GM12878 (cell line): ENCODE measurements around the gene PDCD2. TPM values are rescaled to one million over a fixed set of nuclear protein-coding genes. Genes with fewer than 3 reads are reported as not detected.

Experiments used
- ATAC-seq: fragments of 200-7000 bp; cut with Tn5 transposase; 3 replicates; pipeline ENCODE4 v1.9.1; 2020; ENCODE audit warnings: mild to moderate bottlenecking, moderate library complexity
- BruUV-seq: library from RNA; stranded (reverse); fragments of 400-500 nt; replicated peaks from 2 replicates; lab custom pipeline; 2021; lab: Mats Ljungman, UMichigan
- CTCF ChIA-PET: fragments of 300-600 bp; sonication (Branson Sonifier 250); formaldehyde crosslinking; extraction: SDS; loops from one replicate; lab custom pipeline; 2021; ENCODE audit warnings: inconsistent platforms; lab: Yijun Ruan, JAX
- POLR2A ChIA-PET: fragments of 350-600 bp; formaldehyde crosslinking; extraction: SDS; loops from one replicate; lab custom pipeline; 2021; ENCODE audit warnings: inconsistent platforms; lab: Charles Lee
- RAD21 ChIA-PET: fragments of 300-600 bp; sonication (Branson Sonifier 250); formaldehyde crosslinking; loops from one replicate; lab custom pipeline; 2023; ENCODE audit warnings: antibody characterized with exemption; ENCODE audit not compliant: unreplicated experiment; lab: Charles Lee
- SMC1A ChIA-PET: fragments of 300-600 bp; sonication (Branson Sonifier 250); formaldehyde crosslinking; loops from one replicate; lab custom pipeline; 2023; ENCODE audit not compliant: unreplicated experiment, uncharacterized antibody; lab: Charles Lee
- DNase-seq: peaks from one replicate; pipeline ENCODE4 v3.0.0-alpha.2; 2011; ENCODE audit warnings: low read depth, low spot score
- FAIRE-seq: peaks from 3 replicates; lab custom pipeline; 2011; peaks lifted over from hg19 to GRCh38; lab: Jason Lieb, UNC
- H2AFZ ChIP-seq: 2 replicates; pipeline ENCODE4 v1.6.0; 2011; ENCODE audit warnings: low read depth, low read length, control low read depth; ENCODE audit not compliant: control insufficient read depth
- H3K27ac ChIP-seq: 2 replicates; pipeline ENCODE4 v1.5.1; 2011; ENCODE audit warnings: control low read depth; ENCODE audit not compliant: control insufficient read depth, insufficient read depth
- H3K27me3 ChIP-seq, 2 experiments: replicated peaks in 1 of 2; 2 replicates each; pipeline versions ENCODE4 v1.6.0 to v1.6.1; 2011; ENCODE audit warnings: low read length in 1 of 2; ENCODE audit not compliant: control insufficient read depth in 2 of 2, insufficient read depth in 2 of 2
- H3K36me3 ChIP-seq, 2 experiments: 2 replicates each; pipeline ENCODE4 v1.5.1; 2011; ENCODE audit warnings: low read length in 1 of 2; ENCODE audit not compliant: control insufficient read depth in 2 of 2, insufficient read depth in 2 of 2
- H3K4me1 ChIP-seq: 2 replicates; pipeline ENCODE4 v1.6.1; 2011; ENCODE audit warnings: mild to moderate bottlenecking, low read length, moderate library complexity, mixed read lengths; ENCODE audit not compliant: control insufficient read depth, insufficient read depth
- H3K4me2 ChIP-seq: 2 replicates; pipeline ENCODE4 v1.6.0; 2011; ENCODE audit warnings: control low read depth; ENCODE audit not compliant: control insufficient read depth, insufficient read depth
- H3K4me3 ChIP-seq: fragments of 200-600 bp; sonication (generic); 2 replicates; pipeline ENCODE4 v1.5.1; 2016
- H3K79me2 ChIP-seq: 2 replicates; pipeline ENCODE4 v1.6.0; 2011; ENCODE audit warnings: low read length; ENCODE audit not compliant: control insufficient read depth, insufficient read depth
- H3K9ac ChIP-seq: 2 replicates; pipeline ENCODE4 v1.8.0; 2011; ENCODE audit warnings: low read length, control low read depth, mixed read lengths; ENCODE audit not compliant: control insufficient read depth, insufficient read depth
- H3K9me3 ChIP-seq: replicated peaks from 3 replicates; pipeline ENCODE4 v1.5.1; 2011; ENCODE audit warnings: mild to moderate bottlenecking, low read length; ENCODE audit not compliant: control insufficient read depth, insufficient read depth
- H4K20me1 ChIP-seq: 2 replicates; pipeline ENCODE4 v1.6.0; 2011; ENCODE audit not compliant: control insufficient read depth, insufficient read depth
- CHD1 ChIP-seq: IDR thresholded peaks from 2 replicates; pipeline ENCODE4 v1.6.1; 2012; ENCODE audit warnings: low read depth, low read length, improper control_type of control experiment
- CHD2 ChIP-seq: IDR thresholded peaks from 2 replicates; pipeline ENCODE4 v1.6.1; 2011; ENCODE audit warnings: low read depth, low read length, improper control_type of control experiment, borderline replicate concordance
- JUND ChIP-seq: IDR thresholded peaks from 2 replicates; pipeline ENCODE4 v1.6.1; 2012; ENCODE audit warnings: low read depth, mild to moderate bottlenecking, low read length, improper control_type of control experiment, moderate library complexity
- RCOR1 ChIP-seq: conservative IDR thresholded peaks from 2 replicates; pipeline ENCODE4 v1.6.1; 2012; ENCODE audit warnings: low read depth, low read length, improper control_type of control experiment
- TARDBP ChIP-seq: IDR thresholded peaks from 2 replicates; pipeline ENCODE4 v1.6.1; 2016; ENCODE audit warnings: borderline replicate concordance
- WGBS: methylation state at CpG from one replicate; pipeline ENCODE4 v1.1.6; 2016; ENCODE audit warnings: low lambda C conversion rate; ENCODE audit not compliant: insufficient replicate concordance, insufficient coverage; ENCODE audit errors: missing lambda C conversion rate; 5-methylcytosine and 5-hydroxymethylcytosine counted together
- in situ Hi-C: fragments of 300-500 bp; cut with MboI; formaldehyde crosslinking; loops from 9 replicates; pipeline ENCODE4 v1.14.3; 2018; ENCODE audit warnings: mixed read lengths
- intact Hi-C: fragments of 100-400 bp; cut with micrococcal nuclease; formaldehyde crosslinking; loops from one replicate; pipeline ENCODE4 v1.14.2; 2022; ENCODE audit not compliant: unreplicated experiment
- polyA plus RNA-seq, 11 experiments: library from polyadenylated mRNA; depleted of rRNA in 4 of 11; unstranded in 6 of 11; stranded (reverse) in 5 of 11; fragments of >200 nt; fragmentation: Nextera tagmentation in 4 of 11; fragmentation: Illumina TruSeq in 1 of 11; extraction: Ambion mirVana in 4 of 11; extraction: Trizol in 1 of 11; gene quantifications; 1 replicate in 1 of 11; 2 replicates in 10 of 11; pipeline versions ENCODE4 v1.2.1 to v1.2.3, GENCODE V29; 2011 to 2016; ENCODE audit warnings: inconsistent platforms in 2 of 11, missing spikeins in 2 of 11, low read depth in 1 of 11
- total RNA-seq, 4 experiments: library from RNA; depleted of rRNA in 3 of 4; stranded (reverse); fragments of >200 nt in 3 of 4; fragmentation: Illumina TruSeq in 1 of 4; extraction: Trizol in 1 of 4; gene quantifications; 2 replicates each; pipeline versions ENCODE4 v1.2.1 to v1.2.3, GENCODE V29; 2013 to 2021
- TF ChIP-seq, protein P1 (sequence below): fragments of 450-650 bp; IDR thresholded peaks from 2 replicates; pipeline ENCODE4 v1.6.1; 2016; ENCODE audit warnings: mild to moderate bottlenecking
- TF ChIP-seq, protein P2 (sequence below): fragments of 450-650 bp; formaldehyde crosslinking; IDR thresholded peaks from 2 replicates; pipeline ENCODE4 v1.4.0; 2020; ENCODE audit warnings: mild to moderate bottlenecking, moderate library complexity
- TF ChIP-seq, protein P3 (sequence below): fragments of 450-650 bp; IDR thresholded peaks from 2 replicates; pipeline ENCODE4 v1.6.1; 2017; ENCODE audit warnings: low read depth, mild to moderate bottlenecking, moderate library complexity

Gene PDCD2
- total and polyA plus RNA-seq, 10 of the 15 experiments (the other 5 are each of a cell fraction or from before 2014, with no cell fraction given): 27.4 to 154 (median 101) TPM

DNA sequence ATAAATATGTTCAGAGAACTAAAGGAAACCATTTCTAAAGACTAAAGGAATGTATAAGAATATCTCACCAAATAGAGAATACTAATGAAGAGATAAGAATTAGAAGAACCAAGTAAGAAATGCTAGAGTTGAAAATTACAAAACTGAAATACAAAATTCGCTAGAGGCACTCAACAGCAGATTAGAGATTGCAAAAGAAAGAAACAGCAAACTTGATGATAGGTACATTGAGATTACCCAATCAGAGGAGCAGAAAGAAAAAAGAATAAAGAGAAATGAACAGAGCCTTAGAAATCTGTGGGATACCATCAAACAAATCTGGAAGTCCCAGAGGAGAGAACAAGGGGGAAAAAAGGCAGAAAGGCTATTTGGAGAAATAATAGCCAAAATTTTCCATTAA, 6.3 kb upstream of the PDCD2 start:
- no peak overlapping the region for H3K27ac ChIP-seq
- no peaks in the 10 kb centered on the region for H3K36me3 ChIP-seq
- DNase-seq: no peak
- H3K79me2 ChIP-seq: no peaks in the 10 kb centered on the region
- H4K20me1 ChIP-seq: no peaks in the 10 kb centered on the region
- no peak overlapping the region for H3K9ac ChIP-seq
- intact Hi-C loops (no loop called here), in situ Hi-C loops (no loop called here)
- no peak for FAIRE-seq
- ATAC-seq: no peak
- H3K4me2 ChIP-seq: no peak overlapping the region
- TF ChIP-seq, protein P1, sequence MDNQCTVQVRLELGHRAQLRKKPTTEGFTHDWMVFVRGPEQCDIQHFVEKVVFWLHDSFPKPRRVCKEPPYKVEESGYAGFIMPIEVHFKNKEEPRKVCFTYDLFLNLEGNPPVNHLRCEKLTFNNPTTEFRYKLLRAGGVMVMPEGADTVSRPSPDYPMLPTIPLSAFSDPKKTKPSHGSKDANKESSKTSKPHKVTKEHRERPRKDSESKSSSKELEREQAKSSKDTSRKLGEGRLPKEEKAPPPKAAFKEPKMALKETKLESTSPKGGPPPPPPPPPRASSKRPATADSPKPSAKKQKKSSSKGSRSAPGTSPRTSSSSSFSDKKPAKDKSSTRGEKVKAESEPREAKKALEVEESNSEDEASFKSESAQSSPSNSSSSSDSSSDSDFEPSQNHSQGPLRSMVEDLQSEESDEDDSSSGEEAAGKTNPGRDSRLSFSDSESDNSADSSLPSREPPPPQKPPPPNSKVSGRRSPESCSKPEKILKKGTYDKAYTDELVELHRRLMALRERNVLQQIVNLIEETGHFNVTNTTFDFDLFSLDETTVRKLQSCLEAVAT: no peak
- no peak for TF ChIP-seq TARDBP
- 4% methylated on average over 1 of the region's 1 CpG for WGBS
- no peaks in the 10 kb centered on the region; the same call in 1 of the 3 replicates for H3K9me3 ChIP-seq
- SMC1A ChIA-PET: no interaction called here
- no TSS peak for BruUV-seq
- no peaks in the 10 kb centered on the region for H3K27me3 ChIP-seq
- CTCF ChIA-PET: no interaction called here
- RAD21 ChIA-PET: no interaction called here
- no peak overlapping the region for H2AFZ ChIP-seq
- H3K4me1 ChIP-seq: peaks cover under 1% of the 10 kb centered on the region; the same call in 1 of the 2 replicates
- POLR2A ChIA-PET: no interaction called here
- no peak overlapping the region for H3K4me3 ChIP-seq

DNA sequence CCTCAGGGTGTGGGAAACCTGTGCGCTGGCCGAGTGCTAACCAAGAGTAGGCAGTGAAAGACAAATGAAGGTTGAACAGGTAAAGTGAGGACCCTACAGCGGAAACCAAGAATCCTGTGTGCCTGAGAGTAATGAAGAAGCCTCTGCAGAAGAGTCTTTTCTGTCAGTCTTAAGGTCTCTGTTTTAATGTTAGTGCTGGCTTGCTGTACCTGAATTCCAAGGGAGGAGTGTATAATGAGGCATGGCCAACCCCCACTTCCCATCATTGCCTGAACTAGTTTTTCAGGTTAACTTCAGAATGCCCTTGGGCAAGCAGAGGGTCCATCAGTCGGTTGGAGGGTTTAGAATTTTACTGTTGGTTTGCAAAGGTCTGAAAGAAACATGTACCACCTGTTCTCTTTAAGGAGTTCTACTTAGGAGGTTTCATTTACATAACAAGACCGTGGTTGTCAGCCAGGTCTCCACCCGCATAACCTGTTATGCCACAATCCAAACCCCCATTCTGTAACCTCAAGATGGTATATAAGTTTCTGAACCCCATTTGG, 589 bp upstream of the PDCD2 start:
- RAD21 ChIA-PET: interaction anchor here (1.3 to 1.5 kb wide), 3 partner anchors 20 to 33 kb away, joined by 4 to 7 read pairs (median 4); partner anchors contain the start of gene TBP
- peak overlapping the region; percentile 80 for H3K4me2 ChIP-seq
- intact Hi-C loops: loop anchor here (1.0 kb wide), 1 partner anchor 31 kb away; the partner anchor contains the start of gene TBP
- peaks cover 6% of the 10 kb centered on the region; the same call in 1 of the 2 replicates for H3K4me1 ChIP-seq
- TSS peak; percentile 85 for BruUV-seq
- H3K79me2 ChIP-seq: peaks cover 27% of the 10 kb centered on the region
- no peaks in the 10 kb centered on the region for H3K27me3 ChIP-seq
- FAIRE-seq (no peak), ATAC-seq (peak; percentile 53), DNase-seq (no peak)
- SMC1A ChIA-PET: no interaction called here
- H3K9ac ChIP-seq: peak overlapping the region; percentile 91
- peak overlapping the region; percentile 100 for H3K4me3 ChIP-seq
- no peaks in the 10 kb centered on the region for H4K20me1 ChIP-seq
- peak overlapping the region; percentile 94 for H2AFZ ChIP-seq
- H3K36me3 ChIP-seq: peaks cover 0 to 9% of the 10 kb centered on the region in 2 experiments; a peak in 3 of 4 replicates
- CTCF ChIA-PET: interaction anchor here (1.2 to 1.7 kb wide), 2 partner anchors 19 to 31 kb away, joined by 3 to 6 read pairs; partner anchors contain the start of genes PSMB1 and TBP
- POLR2A ChIA-PET: interaction anchor here (0.6 to 0.7 kb wide), 2 partner anchors 33 to 821 kb away, joined by 3 to 4 read pairs; no protein-coding TSS in a partner anchor
- in situ Hi-C loops: no loop called here
- 2% methylated on average over 6 of the region's 6 CpGs for WGBS
- H3K9me3 ChIP-seq: no peaks in the 10 kb centered on the region; the same call in 2 of the 3 replicates
- H3K27ac ChIP-seq: peak overlapping the region; percentile 58; the same call in 1 of the 2 replicates
- TF ChIP-seq RCOR1 (no peak), CHD2 (no peak), CHD1 (no peak), JUND (no peak)
- TF ChIP-seq, protein P2, sequence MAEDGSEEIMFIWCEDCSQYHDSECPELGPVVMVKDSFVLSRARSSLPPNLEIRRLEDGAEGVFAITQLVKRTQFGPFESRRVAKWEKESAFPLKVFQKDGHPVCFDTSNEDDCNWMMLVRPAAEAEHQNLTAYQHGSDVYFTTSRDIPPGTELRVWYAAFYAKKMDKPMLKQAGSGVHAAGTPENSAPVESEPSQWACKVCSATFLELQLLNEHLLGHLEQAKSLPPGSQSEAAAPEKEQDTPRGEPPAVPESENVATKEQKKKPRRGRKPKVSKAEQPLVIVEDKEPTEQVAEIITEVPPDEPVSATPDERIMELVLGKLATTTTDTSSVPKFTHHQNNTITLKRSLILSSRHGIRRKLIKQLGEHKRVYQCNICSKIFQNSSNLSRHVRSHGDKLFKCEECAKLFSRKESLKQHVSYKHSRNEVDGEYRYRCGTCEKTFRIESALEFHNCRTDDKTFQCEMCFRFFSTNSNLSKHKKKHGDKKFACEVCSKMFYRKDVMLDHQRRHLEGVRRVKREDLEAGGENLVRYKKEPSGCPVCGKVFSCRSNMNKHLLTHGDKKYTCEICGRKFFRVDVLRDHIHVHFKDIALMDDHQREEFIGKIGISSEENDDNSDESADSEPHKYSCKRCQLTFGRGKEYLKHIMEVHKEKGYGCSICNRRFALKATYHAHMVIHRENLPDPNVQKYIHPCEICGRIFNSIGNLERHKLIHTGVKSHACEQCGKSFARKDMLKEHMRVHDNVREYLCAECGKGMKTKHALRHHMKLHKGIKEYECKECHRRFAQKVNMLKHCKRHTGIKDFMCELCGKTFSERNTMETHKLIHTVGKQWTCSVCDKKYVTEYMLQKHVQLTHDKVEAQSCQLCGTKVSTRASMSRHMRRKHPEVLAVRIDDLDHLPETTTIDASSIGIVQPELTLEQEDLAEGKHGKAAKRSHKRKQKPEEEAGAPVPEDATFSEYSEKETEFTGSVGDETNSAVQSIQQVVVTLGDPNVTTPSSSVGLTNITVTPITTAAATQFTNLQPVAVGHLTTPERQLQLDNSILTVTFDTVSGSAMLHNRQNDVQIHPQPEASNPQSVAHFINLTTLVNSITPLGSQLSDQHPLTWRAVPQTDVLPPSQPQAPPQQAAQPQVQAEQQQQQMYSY: no peak
- TF ChIP-seq, protein P3, sequence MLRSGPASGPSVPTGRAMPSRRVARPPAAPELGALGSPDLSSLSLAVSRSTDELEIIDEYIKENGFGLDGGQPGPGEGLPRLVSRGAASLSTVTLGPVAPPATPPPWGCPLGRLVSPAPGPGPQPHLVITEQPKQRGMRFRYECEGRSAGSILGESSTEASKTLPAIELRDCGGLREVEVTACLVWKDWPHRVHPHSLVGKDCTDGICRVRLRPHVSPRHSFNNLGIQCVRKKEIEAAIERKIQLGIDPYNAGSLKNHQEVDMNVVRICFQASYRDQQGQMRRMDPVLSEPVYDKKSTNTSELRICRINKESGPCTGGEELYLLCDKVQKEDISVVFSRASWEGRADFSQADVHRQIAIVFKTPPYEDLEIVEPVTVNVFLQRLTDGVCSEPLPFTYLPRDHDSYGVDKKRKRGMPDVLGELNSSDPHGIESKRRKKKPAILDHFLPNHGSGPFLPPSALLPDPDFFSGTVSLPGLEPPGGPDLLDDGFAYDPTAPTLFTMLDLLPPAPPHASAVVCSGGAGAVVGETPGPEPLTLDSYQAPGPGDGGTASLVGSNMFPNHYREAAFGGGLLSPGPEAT: 0 out of 2 replicates have a peak, but pooled peaks have one; percentile 9
